NCI-H748 (cell line): Measurements from ENCODE around the gene MAFG.

Source experiments
- DNase-seq: peaks from one replicate; lab custom pipeline; 2025; ENCODE audit not compliant: unreplicated experiment; lab: John Stamatoyannopoulos, UW

Gene MAFG

DNA sequence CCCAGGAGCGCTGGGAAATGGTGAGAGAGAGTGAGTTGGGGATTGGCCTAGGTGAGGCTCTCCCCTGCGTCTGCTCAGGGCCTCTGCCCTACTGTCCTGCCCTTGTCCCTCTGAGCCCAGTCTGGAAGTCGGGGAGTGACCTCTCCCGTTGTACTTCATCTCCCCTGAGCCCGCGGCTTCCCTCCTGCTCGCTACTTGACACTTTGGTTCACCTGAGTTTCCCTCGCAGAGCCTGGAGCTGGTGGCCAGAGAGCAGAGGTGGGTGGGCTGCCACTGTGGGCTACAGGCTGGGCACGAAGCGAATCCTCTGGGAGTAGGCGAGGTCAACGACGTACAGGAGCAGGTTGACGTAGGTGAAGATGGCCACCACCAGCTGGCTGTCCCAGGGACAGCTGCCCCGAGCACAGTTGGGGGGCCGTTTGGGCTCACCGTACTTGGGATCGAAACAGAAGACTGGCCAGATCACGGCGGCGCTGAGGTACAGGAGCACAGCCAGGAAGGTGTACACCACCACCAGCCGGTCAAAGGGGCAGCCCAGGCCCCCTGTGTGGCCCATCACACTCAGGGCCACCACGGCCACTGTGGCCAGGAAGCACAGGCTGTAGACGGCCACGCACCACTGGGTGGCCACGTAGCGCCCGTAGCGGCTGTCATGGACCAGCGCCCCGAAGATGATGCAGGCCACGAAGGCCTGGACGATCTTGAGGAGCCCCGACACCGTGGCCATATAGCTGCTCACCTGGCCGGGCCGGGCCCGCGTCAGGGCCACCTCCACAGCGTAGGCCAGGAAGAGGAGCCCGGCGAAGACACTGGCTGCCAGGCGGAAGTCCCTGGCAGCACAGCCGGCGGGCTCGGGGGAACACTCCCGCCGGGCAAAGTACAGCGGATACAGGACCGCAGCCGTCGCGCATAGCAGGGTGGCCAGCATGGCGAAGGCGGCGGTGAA lies 13.3 kb upstream of the MAFG start:
- no peak for DNase-seq

DNA sequence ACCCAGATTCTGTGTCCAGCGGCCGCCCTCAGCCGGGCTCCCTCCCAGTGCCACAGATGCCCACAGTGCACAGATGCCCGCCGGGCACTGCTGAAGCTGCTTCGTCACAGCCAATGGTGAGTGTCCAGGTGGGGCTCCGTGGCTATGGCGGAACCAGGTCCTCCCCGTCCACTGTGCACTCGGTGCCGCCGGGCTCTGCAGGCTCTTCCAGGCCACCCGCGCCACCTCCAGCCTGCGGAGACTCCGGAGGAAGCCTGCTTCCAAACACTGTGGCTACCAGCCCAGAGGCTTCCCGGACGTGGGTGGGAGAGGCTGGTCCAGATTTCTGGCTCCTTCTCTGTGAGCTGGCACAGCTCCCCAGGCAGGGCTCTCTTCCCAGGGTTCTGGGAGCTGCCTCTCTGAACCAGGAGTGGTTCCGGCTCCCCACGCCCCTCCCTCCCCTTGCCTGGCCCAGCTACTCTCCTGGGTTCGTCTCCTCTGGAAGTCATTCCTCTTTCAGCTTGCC lies 12.4 kb upstream of the MAFG start:
- no peak for DNase-seq

DNA sequence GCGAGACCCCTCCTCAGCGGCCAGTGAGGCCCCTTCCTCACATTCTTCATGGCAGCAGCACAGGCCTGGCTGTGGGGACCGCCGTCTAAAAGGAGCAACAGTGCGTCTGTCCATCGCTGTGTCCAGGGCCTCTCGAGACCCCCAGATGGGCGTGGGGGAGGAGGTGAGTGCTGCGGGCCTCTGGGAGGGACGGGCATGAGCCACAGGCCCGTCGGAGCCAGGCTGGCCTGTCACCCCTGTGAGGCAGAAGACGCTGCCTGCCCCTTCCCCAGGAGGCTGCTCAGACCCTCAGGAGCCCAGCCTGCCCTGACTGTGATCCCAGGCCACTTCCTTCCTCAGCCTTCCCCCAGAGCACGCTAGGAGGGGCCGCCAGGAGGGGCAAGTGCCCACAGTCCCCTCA lies 11.7 kb upstream of the MAFG start:
- DNase-seq: no peak

DNA sequence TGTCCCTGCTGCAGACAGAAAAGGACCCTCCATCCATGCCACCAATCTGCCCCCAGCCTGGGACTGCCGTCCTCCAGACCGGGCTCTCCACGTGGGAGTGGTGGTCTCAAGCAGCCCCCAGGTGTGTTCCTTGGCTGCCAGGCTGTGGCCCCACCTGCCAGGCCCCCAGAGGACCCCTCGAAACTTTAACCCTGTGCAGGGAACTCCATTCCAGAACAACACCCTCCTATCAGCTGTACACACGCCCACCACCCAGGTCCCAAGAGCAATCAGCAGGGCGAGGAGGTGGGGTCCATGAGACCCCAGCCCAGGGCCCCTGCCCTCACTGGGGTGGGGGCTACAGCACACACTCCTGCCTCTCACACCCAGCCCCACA lies 8.2 kb upstream of the MAFG start:
- DNase-seq: no peak

DNA sequence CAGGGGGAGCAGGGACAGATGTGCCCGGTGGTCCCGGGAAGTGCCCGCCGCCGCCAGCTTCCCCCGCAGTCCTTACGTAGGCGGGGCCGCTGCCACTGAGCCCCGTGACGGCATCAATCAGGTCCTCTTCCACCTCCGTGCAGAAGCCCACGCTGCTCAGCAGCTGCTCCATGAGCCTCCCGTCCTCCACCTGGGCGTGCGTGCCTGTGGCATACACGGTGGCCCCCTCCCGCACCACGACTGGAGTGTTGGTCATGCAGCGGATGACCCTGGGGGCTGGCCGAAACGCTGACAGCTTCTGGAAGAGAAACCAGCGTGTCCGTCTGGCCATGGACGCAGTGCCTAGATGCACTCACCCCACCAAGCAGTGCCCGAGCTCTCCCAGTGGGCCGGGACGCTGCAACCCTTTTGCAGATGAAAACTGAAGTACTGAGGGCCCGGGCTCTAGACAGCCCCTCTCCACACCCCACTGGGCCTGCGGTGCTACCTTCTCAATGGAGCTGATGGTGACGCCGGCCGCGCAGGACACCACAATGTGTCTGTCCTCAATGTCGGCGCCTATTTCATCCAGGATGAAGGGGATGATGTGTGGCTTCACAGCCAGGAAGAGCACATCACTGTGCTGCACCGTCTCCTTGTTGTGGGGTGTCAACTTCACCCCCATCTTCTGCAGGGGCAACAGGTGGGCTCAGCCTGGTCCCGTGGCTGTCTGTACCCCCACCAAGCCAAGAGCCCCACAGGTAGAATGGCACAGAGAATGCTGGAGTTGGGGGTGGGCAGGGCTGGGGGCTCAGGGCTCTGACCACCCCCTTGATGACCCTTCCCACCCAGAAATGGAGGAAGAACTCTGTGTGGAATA lies 7.5 kb upstream of the MAFG start:
- DNase-seq: no peak

DNA sequence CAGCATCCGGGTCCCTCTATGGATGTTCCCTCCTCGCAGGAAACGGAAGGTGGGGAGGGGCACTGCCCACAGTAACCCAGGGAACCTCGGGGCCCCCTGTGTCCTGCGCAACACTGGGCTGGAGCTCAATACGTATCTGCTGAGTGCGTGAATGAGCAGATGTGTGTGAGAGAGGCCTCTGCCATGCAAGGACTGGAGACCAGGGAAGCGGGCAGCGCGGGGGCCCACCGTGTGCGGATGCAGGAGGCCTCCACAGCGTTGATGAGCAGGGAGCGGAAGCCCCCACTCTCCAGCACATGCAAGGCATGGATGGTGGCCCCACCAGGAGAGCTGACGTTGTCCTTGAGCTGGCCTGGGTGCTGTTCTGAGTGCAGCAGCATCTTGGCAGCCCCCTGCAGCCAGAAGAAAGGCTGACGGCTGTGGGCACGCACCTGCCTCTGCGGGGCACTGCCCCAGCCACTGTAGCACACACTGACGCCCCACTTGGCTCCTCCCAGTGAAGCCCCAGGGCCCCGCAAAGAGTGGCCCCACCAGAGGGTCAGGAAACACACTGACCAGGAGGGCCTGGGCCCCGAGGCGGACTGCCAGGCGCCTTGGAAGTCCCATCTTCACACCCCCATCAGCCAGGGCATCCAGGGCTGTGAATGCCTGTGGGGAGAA lies 6.7 kb upstream of the MAFG start:
- DNase-seq: no peak

DNA sequence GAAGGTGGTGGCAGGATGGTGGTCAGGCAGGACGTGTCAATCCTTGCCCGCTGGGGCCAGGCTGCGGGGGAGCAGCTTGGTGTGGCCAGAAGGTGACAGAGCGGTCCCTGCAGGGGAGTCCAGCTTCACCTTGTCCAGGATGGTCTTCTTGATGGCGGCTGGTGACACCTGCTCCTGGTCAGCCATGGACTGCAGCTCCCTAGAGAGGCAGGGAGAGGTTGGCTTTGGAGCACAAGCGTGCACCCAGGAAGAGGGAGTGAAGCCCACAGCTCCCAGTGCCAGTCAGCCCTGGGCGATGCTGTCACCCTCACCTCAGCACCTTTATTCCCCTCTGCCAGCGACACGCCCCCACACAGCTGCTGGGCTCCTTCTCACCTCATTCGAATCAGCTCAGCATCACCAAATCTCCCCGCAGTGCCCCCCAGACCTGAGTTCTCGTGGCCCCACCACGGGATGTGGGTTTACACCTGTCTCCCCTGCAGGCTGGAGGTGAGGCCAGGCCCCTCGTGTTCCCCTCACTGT lies 5.7 kb upstream of the MAFG start:
- no peak for DNase-seq

DNA sequence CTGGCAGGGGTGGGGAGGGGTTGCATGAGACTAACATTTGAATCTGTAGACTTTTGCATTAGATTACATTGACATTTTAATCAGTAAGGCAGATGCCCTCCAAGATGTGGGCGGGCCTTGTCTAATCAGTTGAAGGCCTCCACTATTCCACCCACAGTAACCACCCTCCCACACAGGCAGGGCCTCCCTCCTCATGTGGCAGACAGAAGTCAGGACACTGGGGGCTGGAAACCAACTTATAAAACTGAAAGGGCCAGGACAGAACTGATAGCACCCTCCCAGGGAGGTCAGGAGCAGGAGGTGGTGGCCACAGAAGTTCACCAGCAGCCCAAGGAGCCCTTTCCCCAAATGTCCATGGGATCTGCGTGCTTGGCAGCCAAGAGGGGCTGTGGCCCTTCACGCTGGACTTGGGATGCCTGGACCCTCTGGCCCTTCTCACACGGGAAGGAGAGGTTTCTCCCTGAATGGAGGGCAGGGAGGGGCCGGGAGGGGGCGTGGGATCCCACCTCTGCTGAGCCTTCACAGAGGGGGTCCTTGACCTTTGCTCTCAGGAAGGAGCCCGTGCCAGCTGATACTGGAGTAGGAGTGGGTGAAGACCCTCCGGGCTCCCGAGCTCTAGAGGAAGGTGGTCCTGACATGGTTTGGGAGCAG lies 4.9 kb upstream of the MAFG start:
- DNase-seq: no peak

DNA sequence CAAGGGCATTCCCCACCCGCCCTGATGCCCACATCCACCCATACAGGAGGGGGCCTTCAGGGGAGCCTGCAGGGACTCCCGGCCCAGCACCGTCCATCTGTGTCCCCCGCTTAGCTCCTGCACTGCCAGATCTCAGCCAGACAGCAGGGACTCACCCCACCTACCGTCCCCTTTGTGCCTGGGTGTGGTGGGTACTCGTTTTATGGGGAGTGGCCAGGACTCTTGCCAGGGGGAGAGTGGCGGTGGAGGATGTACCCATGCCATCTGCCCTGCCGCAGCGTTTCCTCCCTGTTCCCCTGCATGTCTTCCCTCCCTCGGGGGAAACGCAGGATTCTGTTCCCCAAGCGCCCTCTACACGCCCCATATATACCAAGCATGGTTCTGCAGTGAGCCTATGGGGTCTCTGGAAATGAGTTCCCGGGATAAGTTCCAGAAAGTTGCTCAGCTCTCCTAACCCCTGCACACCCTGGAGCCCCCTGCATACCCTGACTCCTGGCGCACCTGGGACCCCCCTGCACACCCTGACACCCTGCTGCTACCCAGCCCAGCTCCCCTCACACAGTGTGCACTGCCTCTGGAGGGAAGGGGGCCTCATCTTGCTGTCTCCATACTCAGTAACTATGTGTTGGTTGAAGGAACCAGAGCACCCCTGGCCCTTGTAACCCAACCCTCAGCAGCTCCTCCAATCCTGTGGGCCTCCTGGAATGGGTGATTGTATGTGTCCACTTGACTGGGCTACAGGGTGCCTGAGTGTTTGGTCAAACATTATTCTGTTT lies 4.2 kb upstream of the MAFG start:
- peak; percentile 31 for DNase-seq

DNA sequence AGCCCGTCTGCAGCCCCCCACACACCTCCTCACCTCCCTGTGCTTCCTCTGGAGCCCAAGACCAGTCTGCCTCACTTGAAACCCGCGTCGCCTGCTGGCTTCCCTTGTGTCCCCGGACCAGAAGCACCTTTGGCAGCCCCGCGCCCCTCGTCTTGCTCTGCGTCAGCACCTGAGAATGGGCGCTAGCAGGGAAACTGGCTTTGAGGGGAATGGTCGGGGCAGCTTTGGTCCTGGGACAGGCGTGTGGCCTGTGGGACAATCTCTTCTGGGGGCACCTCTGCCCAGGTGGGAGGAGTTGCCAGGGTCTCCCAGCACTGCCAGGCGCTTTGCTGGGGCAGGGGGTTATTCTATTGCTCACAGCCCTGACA lies 3.6 kb upstream of the MAFG start:
- DNase-seq: no peak

DNA sequence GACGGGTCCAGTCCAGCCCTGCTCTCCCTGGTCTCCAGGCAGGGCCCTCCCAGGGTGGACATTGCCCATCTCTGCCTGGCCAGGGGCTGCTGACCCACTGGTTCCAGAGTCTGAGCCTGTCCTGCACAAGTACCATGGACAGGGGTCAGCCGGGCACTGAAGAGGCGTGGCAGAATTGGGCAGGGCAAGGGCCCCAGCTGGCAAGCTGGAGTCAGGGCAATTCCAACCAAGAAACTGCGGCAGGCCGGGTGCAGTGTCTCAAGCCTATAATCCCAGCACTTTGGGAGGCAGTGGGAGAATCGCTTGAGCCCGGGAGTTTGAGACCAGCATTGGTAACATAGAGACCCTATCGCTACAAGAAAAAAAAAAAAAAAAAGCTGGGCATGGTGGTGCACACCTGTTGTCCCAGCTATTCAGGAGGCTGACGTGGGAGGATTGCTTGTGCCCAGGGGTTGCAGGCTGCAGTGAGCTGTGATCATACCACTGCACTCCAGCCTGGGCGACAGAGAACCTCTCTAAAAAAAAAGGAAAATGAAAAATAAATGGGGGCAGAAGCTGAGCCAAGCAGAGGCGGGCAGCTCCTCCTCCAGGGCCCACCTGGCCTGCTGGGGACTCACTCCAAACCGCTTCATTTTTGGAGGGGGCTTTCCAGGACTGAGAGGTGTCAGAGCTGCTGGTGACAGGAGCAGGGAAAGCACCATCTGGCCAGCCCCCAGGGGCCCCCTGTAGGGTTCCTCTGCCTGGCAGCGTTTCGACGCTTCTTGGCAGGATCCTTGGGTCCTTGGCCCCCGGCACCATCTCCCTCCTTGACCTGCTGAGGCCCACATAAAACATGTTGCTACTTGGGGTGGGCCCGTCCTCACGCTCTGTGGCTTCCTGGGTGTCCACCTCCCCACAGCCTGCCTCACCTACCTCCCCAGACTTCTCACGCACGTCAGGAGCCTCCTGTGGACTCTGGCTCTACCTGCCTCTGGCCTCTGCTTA lies 2.9 kb upstream of the MAFG start:
- no peak for DNase-seq

DNA sequence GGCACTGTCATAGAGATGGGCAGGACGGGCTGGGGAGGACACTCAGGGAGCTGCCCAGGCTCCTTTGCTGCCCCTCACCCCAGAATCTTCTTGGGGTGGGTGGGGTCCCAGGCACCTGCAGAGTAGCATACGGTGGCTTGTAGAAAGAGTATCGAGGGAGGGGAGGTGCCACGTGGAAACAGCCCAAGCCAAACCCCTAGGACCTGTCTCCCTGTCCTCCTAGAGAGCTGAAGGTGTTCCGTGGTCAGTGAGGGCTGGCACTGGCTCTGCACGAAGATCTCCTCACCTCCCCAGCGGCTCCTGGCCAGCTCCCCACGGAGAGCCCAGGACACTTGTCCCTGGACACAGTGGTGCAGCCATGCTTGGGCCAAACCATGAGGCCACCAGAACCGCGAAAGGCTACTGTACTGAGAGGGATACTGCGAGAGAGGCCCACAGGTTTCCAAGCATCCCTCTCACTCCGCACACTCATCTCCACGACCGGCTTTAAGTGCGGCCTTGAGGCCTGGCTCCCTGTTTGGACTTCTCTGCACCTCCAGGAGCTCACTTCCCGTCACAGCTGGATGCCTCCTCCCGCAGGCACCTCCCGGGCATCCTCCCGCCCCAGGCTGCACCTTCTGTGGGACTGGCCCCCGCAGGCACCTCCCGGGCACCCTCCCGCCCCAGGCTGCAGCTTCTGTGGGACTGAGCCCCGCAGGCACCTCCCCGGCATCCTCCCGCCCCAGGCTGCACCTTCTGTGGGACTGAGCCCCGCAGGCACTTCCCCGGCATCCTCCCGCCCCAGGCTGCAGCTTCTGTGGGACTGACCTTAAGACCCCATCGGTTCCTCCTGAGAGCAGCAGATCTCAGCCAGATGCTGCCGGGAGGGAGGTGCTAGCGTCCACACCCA lies 2.0 kb upstream of the MAFG start:
- no peak for DNase-seq

DNA sequence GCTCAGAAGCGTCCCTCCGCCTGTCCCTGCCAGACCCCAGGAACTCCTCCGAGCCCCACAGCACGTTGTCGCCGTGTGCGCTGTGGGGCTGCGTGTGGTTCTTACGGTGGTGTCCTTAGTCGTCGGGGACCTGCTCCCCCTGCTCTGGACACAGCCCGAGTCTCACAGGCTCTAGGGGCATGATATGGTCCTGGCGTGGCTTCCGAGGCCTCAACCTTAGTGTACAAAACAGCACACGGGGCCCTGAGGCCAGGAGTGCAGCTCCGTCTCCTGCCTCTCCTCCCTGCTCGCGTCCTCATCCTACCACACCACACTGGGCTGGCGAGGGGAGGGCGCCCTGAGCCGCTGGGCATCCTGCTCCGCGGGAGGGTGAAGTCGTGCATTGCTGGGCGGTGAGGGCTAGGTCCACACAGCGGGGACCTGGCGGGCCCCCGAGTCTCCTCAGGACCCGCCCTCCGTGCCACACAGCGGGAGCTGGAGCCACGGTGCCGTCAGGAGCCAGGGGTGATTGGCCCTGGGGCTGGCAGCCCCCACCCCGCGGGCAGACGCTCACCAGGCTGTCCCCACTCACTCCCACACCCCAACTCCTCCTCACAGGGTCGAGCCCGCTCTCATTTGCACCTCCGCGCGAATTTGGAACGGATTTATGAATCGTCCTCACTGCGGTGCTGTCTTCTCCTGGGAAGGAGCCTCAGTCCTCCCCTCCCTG lies 1.2 kb upstream of the MAFG start:
- DNase-seq: peak; percentile 56

DNA sequence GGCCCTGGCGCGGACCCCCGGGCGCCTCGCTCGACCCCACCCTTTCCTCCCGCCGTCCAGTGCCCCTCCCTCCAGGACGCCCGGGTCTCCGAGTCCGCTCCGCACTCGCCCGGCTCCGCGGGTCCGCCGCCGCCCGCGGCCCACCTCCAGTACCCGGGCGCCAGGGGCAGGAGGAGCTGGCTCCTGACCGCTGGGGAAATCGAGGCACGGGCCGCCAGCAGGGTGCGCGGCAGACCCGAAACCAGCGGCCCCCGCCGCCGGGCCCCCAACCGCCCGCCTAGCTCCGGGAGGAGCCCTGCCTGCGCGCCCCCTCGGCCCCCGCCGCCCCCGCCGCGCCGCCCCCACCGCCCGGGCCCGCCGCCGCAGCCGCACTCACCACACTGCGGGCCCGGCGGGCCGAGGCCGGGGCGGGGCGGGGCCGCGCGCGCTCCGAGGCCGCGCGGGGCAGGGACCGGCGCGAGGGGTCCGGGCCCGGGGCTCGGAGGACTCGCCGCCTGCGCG lies 333 bp downstream of the MAFG start:
- DNase-seq: no peak

DNA sequence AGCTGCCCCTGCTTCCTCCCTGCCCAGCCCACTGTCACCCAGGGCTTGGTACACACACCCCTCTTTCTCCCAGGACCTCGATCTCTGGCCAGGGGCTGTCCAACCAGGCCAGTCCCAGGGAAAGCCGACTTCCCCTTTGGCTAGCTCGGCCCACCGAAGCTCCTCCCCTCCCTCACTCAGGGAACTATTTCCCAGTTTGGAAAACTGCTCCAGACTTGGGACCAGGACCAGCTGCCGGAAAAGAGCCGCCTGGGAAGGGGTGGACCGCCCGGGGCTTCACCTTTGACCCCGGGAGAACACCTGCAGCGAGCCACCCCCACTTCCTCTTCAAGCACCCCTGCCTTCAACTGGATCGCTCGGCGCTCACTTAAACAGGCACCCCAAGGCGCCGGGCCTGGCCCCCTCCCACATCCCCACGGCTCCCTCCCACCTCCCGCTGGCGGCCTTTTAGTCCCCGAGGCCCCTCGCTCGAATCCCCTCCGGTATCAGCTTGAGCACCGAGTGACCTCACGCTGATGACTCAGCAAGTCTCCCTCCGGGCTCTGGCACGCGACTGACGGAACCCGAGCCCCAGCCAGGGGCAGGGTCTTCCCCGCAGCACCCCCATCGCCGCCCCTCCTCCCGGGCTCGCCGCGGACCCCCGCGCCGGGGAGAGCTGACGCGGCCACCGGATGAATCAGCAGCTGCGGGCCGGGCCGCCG lies 934 bp downstream of the MAFG start:
- peak; percentile 47 for DNase-seq

DNA sequence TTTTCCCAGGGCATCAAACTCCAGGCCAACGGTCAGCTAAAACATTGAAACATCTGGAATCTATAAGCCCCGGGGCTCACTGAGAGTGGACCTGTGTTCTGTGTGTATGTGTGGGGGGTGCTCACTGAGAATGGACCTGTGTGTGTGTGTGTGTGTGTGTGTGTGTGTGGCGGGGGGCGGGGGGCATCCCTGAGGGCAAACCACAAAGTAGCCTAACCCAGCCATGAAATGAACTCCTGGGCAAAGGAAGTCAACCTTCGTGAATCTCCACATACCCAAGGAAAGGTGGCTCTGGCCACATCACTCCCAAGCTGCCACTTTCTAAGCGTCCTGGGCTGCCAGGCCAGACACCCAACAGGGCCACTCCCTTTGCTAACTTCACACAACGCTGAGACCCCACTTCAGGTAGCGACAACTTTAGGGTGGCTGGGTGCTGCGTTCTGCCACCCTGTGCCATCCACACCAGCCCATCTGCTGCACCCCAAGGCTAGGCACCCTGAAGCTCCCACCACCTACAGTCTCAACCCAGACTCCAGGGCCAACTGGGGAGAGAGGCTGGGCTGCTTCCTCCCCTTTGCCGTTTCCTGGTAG lies 1.6 kb downstream of the MAFG start:
- no peak for DNase-seq
